Right lobe of liver (tissue), 4 donors: ENCODE measurements around the gene PYCR2.

ENCODE experiments used
- CTCF ChIP-seq, 4 donors: fragments of 200-600 bp in 3 of 4; fragments of 450-650 bp in 1 of 4; IDR thresholded peaks; one replicate each; pipeline versions ENCODE4 v1.5.1 to v1.8.0; 2016 to 2022; ENCODE audit warnings: antibody characterized with exemption in 4 of 4, mild to moderate bottlenecking in 2 of 4
- POLR2A ChIP-seq: fragments of 450-650 bp; IDR thresholded peaks from one replicate; pipeline ENCODE4 v1.6.1; 2017; ENCODE audit warnings: antibody characterized with exemption, mild to moderate bottlenecking
- donor health status: DM: no; HTN: no; CAD: no.
- donor health status: DM: no; HTN: no; CAD: no.
- donor health status: DM: no; HTN: yes; CAD: no.

GRCh38 chr1:225877580-225877979 lies 46.5 kb downstream of the PYCR2 start:
- TF ChIP-seq CTCF (IDR thresholded peaks at IDR 0.05) (peak; percentile 11 to 32 (median 29)), POLR2A (no peak)
